Measurements from ENCODE around the gene DNAJA3.

The DNAJA3 gene

DNA sequence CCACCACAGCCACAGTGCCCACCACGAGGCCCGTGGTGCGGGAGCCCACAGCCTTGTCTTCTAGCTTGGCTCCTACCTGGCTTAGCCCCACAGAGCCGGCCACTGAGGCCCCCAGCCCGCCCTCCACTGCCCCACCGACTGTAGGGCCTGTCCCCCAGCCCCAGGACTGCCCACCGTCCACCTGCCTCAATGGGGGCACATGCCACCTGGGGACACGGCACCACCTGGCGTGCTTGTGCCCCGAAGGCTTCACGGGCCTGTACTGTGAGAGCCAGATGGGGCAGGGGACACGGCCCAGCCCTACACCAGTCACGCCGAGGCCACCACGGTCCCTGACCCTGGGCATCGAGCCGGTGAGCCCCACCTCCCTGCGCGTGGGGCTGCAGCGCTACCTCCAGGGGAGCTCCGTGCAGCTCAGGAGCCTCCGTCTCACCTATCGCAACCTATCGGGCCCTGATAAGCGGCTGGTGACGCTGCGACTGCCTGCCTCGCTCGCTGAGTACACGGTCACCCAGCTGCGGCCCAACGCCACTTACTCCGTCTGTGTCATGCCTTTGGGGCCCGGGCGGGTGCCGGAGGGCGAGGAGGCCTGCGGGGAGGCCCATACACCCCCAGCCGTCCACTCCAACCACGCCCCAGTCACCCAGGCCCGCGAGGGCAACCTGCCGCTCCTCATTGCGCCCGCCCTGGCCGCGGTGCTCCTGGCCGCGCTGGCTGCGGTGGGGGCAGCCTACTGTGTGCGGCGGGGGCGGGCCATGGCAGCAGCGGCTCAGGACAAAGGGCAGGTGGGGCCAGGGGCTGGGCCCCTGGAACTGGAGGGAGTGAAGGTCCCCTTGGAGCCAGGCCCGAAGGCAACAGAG is 43.5 kb upstream of the DNAJA3 start:
- Histone ChIP-seq H3K9ac (ENCODE audit: low read length) (no peak overlapping the region), H2BK12ac (ENCODE audit: low read length) (no peak overlapping the region), H3K27ac (ENCODE audit: low read depth, low read length) (no peak overlapping the region), H3K4me2 (ENCODE audit: low read length) (no peak overlapping the region), H4K91ac (ENCODE audit: low read depth, low read length) (no peak overlapping the region), H3K27me3 (ENCODE audit: insufficient read depth, low read length) (no peaks in the 10 kb centered on the region), H3K36me3 (ENCODE audit: control insufficient read depth in 1 of 2, insufficient read depth in 2 of 2, low read length in 2 of 2) (peaks cover 39 to 40% of the 10 kb centered on the region in 2 experiments), H2AK5ac (ENCODE audit: low read length) (no peak overlapping the region), H2BK5ac (ENCODE audit: low read depth, low read length, poor library complexity) (no peak overlapping the region), H3K23ac (ENCODE audit: low read length) (no peak overlapping the region), H3K79me1 (ENCODE audit: low read length) (peaks cover 11% of the 10 kb centered on the region), H3K9me3 (ENCODE audit: insufficient read depth, low read depth, low read length) (peaks cover 4% of the 10 kb centered on the region), H3K4ac (ENCODE audit: low read depth, low read length) (no peak overlapping the region), H3K4me3 (ENCODE audit: low read depth, low read length) (no peak overlapping the region), H2AFZ (ENCODE audit: insufficient read depth, low read length, poor library complexity) (no peak overlapping the region), H4K12ac (ENCODE audit: low read depth, low read length) (no peak overlapping the region), H4K8ac (ENCODE audit: low read depth, low read length) (no peak overlapping the region), H3K14ac (ENCODE audit: low read length) (no peak overlapping the region), H3K4me1 (ENCODE audit: control insufficient read depth in 1 of 2, insufficient read depth in 2 of 2, low read length in 2 of 2) (peaks cover 27 to 50% of the 10 kb centered on the region in 2 experiments), H3K79me2 (ENCODE audit: control insufficient read depth, insufficient read depth, low read length, poor library complexity) (peaks cover 4% of the 10 kb centered on the region), H2BK120ac (ENCODE audit: insufficient read depth, low read length, poor library complexity) (no peak overlapping the region), H3K18ac (ENCODE audit: low read length) (no peak overlapping the region)
- no peak for DNase-seq
- no CpG with 5 or more reads among the region's 55 CpGs for WGBS (ENCODE audit: extremely low coverage, insufficient coverage, insufficient read length)

DNA sequence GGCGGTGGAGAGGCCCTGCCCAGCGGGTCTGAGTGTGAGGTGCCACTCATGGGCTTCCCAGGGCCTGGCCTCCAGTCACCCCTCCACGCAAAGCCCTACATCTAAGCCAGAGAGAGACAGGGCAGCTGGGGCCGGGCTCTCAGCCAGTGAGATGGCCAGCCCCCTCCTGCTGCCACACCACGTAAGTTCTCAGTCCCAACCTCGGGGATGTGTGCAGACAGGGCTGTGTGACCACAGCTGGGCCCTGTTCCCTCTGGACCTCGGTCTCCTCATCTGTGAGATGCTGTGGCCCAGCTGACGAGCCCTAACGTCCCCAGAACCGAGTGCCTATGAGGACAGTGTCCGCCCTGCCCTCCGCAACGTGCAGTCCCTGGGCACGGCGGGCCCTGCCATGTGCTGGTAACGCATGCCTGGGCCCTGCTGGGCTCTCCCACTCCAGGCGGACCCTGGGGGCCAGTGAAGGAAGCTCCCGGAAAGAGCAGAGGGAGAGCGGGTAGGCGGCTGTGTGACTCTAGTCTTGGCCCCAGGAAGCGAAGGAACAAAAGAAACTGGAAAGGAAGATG is 42.8 kb upstream of the DNAJA3 start:
- Histone ChIP-seq H3K14ac (ENCODE audit: low read length) (no peak overlapping the region), H3K4me3 (ENCODE audit: low read depth, low read length) (no peak overlapping the region), H3K27ac (ENCODE audit: low read depth, low read length) (no peak overlapping the region), H3K79me2 (ENCODE audit: control insufficient read depth, insufficient read depth, low read length, poor library complexity) (peaks cover 6% of the 10 kb centered on the region), H3K9me3 (ENCODE audit: insufficient read depth, low read depth, low read length) (peaks cover 4% of the 10 kb centered on the region), H3K4me2 (ENCODE audit: low read length) (no peak overlapping the region), H4K8ac (ENCODE audit: low read depth, low read length) (no peak overlapping the region), H3K23ac (ENCODE audit: low read length) (no peak overlapping the region), H3K4ac (ENCODE audit: low read depth, low read length) (no peak overlapping the region), H2BK120ac (ENCODE audit: insufficient read depth, low read length, poor library complexity) (no peak overlapping the region), H3K79me1 (ENCODE audit: low read length) (peaks cover 17% of the 10 kb centered on the region), H3K36me3 (ENCODE audit: control insufficient read depth in 1 of 2, insufficient read depth in 2 of 2, low read length in 2 of 2) (peaks cover 39 to 40% of the 10 kb centered on the region in 2 experiments), H2AK5ac (ENCODE audit: low read length) (no peak overlapping the region), H3K18ac (ENCODE audit: low read length) (no peak overlapping the region), H2BK12ac (ENCODE audit: low read length) (no peak overlapping the region), H3K27me3 (ENCODE audit: insufficient read depth, low read length) (no peaks in the 10 kb centered on the region), H4K91ac (ENCODE audit: low read depth, low read length) (no peak overlapping the region), H4K12ac (ENCODE audit: low read depth, low read length) (no peak overlapping the region), H3K9ac (ENCODE audit: low read length) (no peak overlapping the region), H2AFZ (ENCODE audit: insufficient read depth, low read length, poor library complexity) (no peak overlapping the region), H3K4me1 (ENCODE audit: control insufficient read depth in 1 of 2, insufficient read depth in 2 of 2, low read length in 2 of 2) (peaks cover 29 to 51% of the 10 kb centered on the region in 2 experiments), H2BK5ac (ENCODE audit: low read depth, low read length, poor library complexity) (no peak overlapping the region)
- WGBS (ENCODE audit: extremely low coverage, insufficient coverage, insufficient read length): no CpG with 5 or more reads among the region's 21 CpGs
- DNase-seq: no peak

DNA sequence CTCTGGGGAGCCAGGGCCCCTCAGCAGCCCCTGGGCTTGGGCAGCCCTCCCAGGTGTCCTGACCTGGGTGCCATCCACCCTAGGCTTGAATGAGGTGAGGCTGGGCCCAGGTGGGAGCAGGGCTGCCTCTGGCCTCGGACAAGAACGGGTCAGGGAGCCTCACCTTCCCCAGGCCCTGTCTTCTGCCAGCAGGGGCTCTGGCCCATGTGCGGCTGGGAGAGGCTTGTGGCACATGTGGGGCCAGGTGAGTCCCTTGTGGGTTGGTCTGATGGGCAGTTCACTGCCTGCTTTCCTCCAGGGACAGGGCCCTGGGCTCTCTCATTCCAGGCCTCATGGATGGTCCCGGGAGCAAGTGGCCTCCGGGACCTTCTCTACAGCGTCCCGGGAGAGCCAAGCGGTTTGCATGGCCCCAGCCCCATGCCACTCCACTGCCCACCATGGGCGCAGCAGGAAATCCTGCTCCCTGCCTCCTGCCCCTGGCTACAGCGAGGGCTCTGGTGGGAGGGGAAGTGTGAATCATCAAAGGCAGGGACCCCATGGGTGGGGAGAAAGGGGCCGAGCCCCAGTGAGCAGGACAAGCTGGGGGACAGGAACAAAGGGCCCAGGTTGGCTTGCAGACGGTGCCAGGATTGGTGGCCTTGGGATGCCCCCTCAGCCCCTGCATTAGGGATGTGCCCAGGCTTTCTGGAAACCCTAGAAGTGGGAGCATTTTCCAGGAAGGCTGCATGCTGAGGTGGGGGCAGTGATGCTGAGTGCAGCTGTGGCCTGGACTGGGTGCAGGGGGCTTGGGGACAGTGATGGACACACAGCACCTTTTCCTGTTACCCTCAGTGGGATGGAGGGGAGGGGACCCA is 41.9 kb upstream of the DNAJA3 start:
- H3K79me2 ChIP-seq (ENCODE audit: control insufficient read depth, insufficient read depth, low read length, poor library complexity): peaks cover 12% of the 10 kb centered on the region
- no peak overlapping the region for H3K4me3 ChIP-seq (ENCODE audit: low read depth, low read length)
- H4K8ac ChIP-seq (ENCODE audit: low read depth, low read length): no peak overlapping the region
- WGBS (ENCODE audit: extremely low coverage, insufficient coverage, insufficient read length): no CpG with 5 or more reads among the region's 12 CpGs
- H4K12ac ChIP-seq (ENCODE audit: low read depth, low read length): no peak overlapping the region
- H3K27ac ChIP-seq (ENCODE audit: low read depth, low read length): peak overlapping the region; percentile 9
- H3K18ac ChIP-seq (ENCODE audit: low read length): peak overlapping the region; percentile 19
- H4K91ac ChIP-seq (ENCODE audit: low read depth, low read length): no peak overlapping the region
- H3K27me3 ChIP-seq (ENCODE audit: insufficient read depth, low read length): no peaks in the 10 kb centered on the region
- peaks cover 35 to 40% of the 10 kb centered on the region in 2 experiments for H3K36me3 ChIP-seq (ENCODE audit: control insufficient read depth in 1 of 2, insufficient read depth in 2 of 2, low read length in 2 of 2)
- DNase-seq: no peak
- H3K14ac ChIP-seq (ENCODE audit: low read length): no peak overlapping the region
- peaks cover 24% of the 10 kb centered on the region for H3K79me1 ChIP-seq (ENCODE audit: low read length)
- no peak overlapping the region for H3K23ac ChIP-seq (ENCODE audit: low read length)
- no peak overlapping the region for H2BK5ac ChIP-seq (ENCODE audit: low read depth, low read length, poor library complexity)
- peaks cover 4% of the 10 kb centered on the region for H3K9me3 ChIP-seq (ENCODE audit: insufficient read depth, low read depth, low read length)
- peaks cover 35 to 50% of the 10 kb centered on the region in 2 experiments for H3K4me1 ChIP-seq (ENCODE audit: control insufficient read depth in 1 of 2, insufficient read depth in 2 of 2, low read length in 2 of 2)
- H2AK5ac ChIP-seq (ENCODE audit: low read length): no peak overlapping the region
- no peak overlapping the region for H2BK12ac ChIP-seq (ENCODE audit: low read length)
- H3K4me2 ChIP-seq (ENCODE audit: low read length): no peak overlapping the region
- no peak overlapping the region for H2BK120ac ChIP-seq (ENCODE audit: insufficient read depth, low read length, poor library complexity)
- no peak overlapping the region for H3K4ac ChIP-seq (ENCODE audit: low read depth, low read length)
- H3K9ac ChIP-seq (ENCODE audit: low read length): no peak overlapping the region
- H2AFZ ChIP-seq (ENCODE audit: insufficient read depth, low read length, poor library complexity): no peak overlapping the region

DNA sequence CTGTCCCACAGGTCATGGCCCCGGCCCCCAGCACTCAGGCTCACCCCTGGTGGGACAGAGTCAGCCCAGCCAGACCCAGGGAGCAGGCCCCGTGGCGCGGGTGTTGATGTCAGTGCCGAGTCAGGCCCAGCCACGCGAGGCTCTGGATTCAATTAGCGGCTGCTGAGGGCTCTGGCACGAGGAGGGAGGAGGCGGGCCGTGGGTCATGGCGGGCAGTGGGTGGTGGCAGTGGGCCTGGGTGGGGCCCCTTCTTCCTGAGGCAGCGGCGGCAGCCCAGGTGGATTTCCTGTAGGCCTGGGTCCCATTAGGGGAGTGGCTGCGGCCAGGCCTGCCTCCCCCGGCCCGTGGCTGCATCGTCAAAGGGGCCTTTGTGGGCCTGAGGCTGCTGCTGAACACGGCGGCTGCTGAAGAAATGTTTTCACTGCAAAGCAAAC is 41.1 kb upstream of the DNAJA3 start:
- H3K4me3 ChIP-seq (ENCODE audit: low read depth, low read length): no peak overlapping the region
- no peak overlapping the region for H4K12ac ChIP-seq (ENCODE audit: low read depth, low read length)
- H3K9ac ChIP-seq (ENCODE audit: low read length): no peak overlapping the region
- peaks cover 4% of the 10 kb centered on the region for H3K9me3 ChIP-seq (ENCODE audit: insufficient read depth, low read depth, low read length)
- H4K8ac ChIP-seq (ENCODE audit: low read depth, low read length): no peak overlapping the region
- peaks cover 15% of the 10 kb centered on the region for H3K79me2 ChIP-seq (ENCODE audit: control insufficient read depth, insufficient read depth, low read length, poor library complexity)
- H3K27me3 ChIP-seq (ENCODE audit: insufficient read depth, low read length): no peaks in the 10 kb centered on the region
- H3K4me1 ChIP-seq (ENCODE audit: control insufficient read depth in 1 of 2, insufficient read depth in 2 of 2, low read length in 2 of 2): peaks cover 43 to 50% of the 10 kb centered on the region in 2 experiments
- H3K4ac ChIP-seq (ENCODE audit: low read depth, low read length): no peak overlapping the region
- H3K79me1 ChIP-seq (ENCODE audit: low read length): peaks cover 31% of the 10 kb centered on the region
- H4K91ac ChIP-seq (ENCODE audit: low read depth, low read length): no peak overlapping the region
- no peak overlapping the region for H3K14ac ChIP-seq (ENCODE audit: low read length)
- H2BK5ac ChIP-seq (ENCODE audit: low read depth, low read length, poor library complexity): no peak overlapping the region
- no CpG with 5 or more reads among the region's 20 CpGs for WGBS (ENCODE audit: extremely low coverage, insufficient coverage, insufficient read length)
- no peak overlapping the region for H3K23ac ChIP-seq (ENCODE audit: low read length)
- H3K4me2 ChIP-seq (ENCODE audit: low read length): no peak overlapping the region
- H2BK12ac ChIP-seq (ENCODE audit: low read length): no peak overlapping the region
- no peak overlapping the region for H2BK120ac ChIP-seq (ENCODE audit: insufficient read depth, low read length, poor library complexity)
- peak overlapping the region; percentile 9 for H3K27ac ChIP-seq (ENCODE audit: low read depth, low read length)
- H2AFZ ChIP-seq (ENCODE audit: insufficient read depth, low read length, poor library complexity): no peak overlapping the region
- peaks cover 35 to 38% of the 10 kb centered on the region in 2 experiments for H3K36me3 ChIP-seq (ENCODE audit: control insufficient read depth in 1 of 2, insufficient read depth in 2 of 2, low read length in 2 of 2)
- H3K18ac ChIP-seq (ENCODE audit: low read length): peak overlapping the region; percentile 19
- H2AK5ac ChIP-seq (ENCODE audit: low read length): no peak overlapping the region
- DNase-seq: no peak

All from trophoblast cell (in vitro differentiated cells and primary cell).